Fibroblast of mammary gland (primary cell): ENCODE data around the gene CHST12.

Experiments
- DNase-seq: peaks from one replicate; pipeline ENCODE4 v3.0.0-alpha.2; 2010; ENCODE audit warnings: low read depth
- H3K4me3 ChIP-seq: 2 replicates; pipeline ENCODE4 v1.5.1; 2011; ENCODE audit warnings: low read depth, mild to moderate bottlenecking, low read length, moderate library complexity; ENCODE audit not compliant: control insufficient read depth
- CTCF ChIP-seq: conservative IDR thresholded peaks from 2 replicates; pipeline ENCODE4 v1.5.1; 2011; ENCODE audit warnings: low read depth, low read length, inconsistent platforms; ENCODE audit not compliant: control insufficient read depth, insufficient read depth

Gene CHST12

GRCh38 chr7:2474224-2474623 is 70.8 kb downstream of the CHST12 start:
- H3K4me3 ChIP-seq, result no peak overlapping the region
- no peak for DNase-seq
- no peak for TF ChIP-seq CTCF

- no peak overlapping the region for H3K4me3 ChIP-seq
- no peak for TF ChIP-seq CTCF
- no peak for DNase-seq
Observed at GRCh38 chr7:2474813-2475677, 71.6 kb downstream of the CHST12 start.

- no peak for DNase-seq
- TF ChIP-seq CTCF, result no peak
- H3K4me3 ChIP-seq, result no peak overlapping the region
Observed at GRCh38 chr7:2475678-2476015, 72.2 kb downstream of the CHST12 start.

GRCh38 chr7:2476298-2476697 is 72.9 kb downstream of the CHST12 start, which contains the start of gene GRIFIN:
Gene GRIFIN, minus strand, starts transcription at chr7:2476398. Its CDS starts 15 bp downstream, at chr7:2476383.
- DNase-seq, result no peak
- no peak for TF ChIP-seq CTCF
- H3K4me3 ChIP-seq, result no peak within 1 kb of the TSS

GRCh38 chr7:2476776-2477446 is 73.5 kb downstream of the CHST12 start:
- TF ChIP-seq CTCF, result no peak
- DNase-seq, result no peak
- H3K4me3 ChIP-seq, result no peak overlapping the region

- no peak overlapping the region for H3K4me3 ChIP-seq
- TF ChIP-seq CTCF, result peak; percentile 71
- peak; percentile 49 for DNase-seq
Observed at GRCh38 chr7:2477447-2478398, 74.3 kb downstream of the CHST12 start.
